GM21825 (cell line): ENCODE data around the gene ASIC4.
A peak's percentile ranks its signal among the peaks of the same experiment; 100 is the strongest.

Source experiments
- ATAC-seq: cut with Tn5 transposase; IDR thresholded peaks from one replicate; pipeline ENCODE4 v1.9.1; 2021; ENCODE audit warnings: mild to moderate bottlenecking, moderate library complexity; ENCODE audit not compliant: unreplicated experiment

Gene ASIC4

DNA sequence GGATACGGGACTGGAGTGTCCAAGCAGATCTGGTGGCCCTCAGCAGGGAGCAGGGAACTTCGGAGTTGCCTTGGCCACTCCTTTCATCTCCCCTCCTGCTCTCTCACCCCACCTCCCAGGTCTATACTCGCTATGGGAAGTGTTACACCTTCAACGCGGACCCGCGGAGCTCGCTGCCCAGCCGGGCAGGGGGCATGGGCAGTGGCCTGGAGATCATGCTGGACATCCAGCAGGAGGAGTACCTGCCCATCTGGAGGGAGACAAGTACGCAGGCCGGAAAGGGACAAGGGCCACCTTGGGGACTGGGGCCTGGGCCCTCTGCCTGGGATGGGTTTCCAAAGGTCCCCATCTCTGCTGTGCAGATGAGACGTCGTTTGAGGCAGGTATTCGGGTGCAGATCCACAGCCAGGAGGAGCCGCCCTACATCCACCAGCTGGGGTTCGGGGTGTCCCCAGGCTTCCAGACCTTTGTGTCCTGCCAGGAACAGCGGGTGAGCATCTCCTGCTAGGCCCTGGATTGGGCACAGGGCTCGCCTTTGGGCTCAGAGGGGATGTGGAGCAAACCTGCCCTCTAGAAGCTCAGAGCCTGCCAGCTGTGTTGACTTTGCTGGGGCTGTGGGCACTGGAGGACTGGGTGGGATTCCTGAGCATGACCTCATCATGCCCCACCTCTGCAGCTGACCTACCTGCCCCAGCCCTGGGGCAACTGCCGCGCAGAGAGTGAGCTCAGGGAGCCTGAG, 17.5 kb downstream of the ASIC4 start:
- ATAC-seq = no peak

DNA sequence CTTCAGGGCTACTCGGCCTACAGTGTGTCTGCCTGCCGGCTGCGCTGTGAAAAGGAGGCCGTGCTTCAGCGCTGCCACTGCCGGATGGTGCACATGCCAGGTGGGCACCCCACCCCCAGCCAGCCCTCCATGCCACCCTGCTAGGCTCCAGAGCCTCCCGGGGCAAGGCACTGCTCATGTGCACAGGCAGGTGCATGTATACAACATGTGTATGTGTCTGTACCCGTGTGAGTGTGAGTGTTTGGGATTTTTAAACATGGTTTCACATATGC, 18.0 kb downstream of the ASIC4 start:
- ATAC-seq = no peak

DNA sequence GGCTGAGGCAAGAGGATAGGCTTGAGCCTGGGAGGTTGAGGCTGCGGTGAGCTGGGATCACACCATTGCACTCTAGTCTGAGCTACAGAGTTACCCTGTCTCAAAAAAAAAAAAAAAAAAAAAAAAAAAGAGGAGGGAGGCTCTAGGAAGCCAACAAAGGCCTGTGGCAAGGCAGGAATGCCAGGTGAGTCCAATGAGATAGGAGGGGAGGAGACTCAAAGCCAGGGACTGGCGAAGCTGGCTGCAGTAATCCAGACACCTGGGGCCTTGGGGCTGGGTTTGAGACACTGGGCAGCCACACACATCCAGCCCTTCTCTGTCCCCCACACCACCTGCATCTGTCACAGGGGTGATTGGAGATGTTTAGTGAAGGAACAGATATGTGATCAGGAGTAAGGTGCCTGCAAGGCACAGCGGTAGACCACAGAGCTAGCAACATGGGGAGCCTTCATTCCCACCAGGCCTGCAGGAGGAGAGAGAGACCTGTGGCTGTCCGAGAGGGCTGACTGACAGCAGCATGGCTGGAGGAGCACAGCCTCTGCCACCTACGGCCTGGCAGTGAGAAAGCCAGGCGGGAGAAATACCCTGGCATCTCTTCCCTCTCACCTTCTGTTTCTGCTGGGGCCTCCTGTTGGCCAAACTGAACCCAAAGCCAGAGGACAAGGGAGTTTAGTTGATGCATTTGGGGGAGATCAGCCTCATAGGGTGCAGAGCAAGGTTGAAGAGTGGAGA, 19.8 kb downstream of the ASIC4 start:
- ATAC-seq = no peak

DNA sequence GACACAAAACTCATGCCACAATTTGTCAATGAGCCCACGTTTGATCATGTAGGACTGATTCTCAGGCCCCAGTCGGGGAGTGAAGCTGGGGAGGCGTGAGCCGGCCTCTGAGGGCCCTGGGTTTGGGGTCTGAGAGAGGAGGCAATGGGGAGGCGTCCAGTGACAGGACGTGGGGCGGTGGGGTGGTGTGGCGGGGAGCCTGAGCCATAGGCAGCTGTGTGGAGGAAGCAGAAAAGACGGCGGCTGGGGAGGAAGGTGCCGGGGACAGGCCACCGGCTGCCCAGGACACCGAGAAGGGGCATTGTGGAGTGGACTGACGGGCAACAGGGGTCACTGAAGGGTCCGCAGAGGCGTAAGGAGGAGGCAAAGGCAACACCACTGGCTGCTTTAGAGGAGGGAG, 22.1 kb downstream of the ASIC4 start:
- ATAC-seq = no peak

DNA sequence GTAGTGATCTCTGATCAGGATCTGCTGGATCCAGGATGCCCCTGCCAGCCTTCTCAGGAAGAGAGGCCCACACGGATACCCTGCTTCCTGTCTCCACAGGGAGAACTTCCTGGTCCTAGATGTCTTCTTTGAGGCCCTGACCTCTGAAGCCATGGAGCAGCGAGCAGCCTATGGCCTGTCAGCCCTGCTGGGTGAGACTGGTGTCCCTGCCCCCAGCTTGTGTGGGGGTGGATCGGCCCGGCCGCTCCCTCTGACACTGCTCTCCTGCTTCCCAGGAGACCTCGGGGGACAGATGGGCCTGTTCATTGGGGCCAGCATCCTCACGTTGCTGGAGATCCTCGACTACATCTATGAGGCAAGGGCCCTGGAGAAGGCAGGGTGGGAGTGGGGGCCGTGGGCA, 22.7 kb downstream of the ASIC4 start:
- no peak for ATAC-seq

DNA sequence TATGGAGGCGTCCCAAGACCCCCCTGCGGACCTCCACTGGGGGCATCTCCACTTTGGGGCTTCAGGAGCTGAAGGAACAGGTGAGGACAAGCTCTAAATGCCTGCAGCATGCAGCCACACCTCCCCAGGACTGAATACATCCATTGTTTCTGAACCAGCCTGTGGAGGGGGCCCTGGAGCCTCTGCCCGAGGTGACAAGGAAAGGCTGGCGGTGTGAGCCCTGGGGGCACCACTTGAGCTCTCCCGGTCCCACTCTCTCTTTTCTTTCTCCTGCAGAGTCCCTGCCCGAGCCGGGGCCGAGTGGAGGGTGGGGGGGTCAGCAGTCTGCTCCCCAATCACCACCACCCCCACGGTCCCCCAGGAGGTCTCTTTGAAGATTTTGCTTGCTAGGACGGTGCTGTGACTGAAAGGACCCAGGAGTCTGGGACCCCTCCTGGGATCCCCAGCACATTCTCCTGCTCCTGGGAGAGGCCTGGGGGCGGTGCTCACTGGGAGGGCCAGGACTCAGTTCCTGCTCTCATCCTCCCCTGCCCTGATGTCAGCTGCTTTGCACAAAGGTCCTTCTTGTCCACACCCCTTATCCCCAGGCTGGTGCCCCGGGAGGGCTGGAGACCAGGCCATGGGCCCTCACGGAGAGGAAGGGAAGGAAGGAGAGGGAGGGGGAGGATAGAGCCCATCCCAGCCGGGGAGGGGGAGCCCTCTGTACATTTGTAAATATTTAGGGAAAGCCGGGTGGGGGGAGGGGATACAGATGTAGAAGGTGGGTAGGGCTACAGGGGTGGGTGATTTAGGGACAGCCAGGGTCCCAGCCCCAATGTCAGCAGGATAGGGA, 23.6 kb downstream of the ASIC4 start:
- no peak for ATAC-seq

DNA sequence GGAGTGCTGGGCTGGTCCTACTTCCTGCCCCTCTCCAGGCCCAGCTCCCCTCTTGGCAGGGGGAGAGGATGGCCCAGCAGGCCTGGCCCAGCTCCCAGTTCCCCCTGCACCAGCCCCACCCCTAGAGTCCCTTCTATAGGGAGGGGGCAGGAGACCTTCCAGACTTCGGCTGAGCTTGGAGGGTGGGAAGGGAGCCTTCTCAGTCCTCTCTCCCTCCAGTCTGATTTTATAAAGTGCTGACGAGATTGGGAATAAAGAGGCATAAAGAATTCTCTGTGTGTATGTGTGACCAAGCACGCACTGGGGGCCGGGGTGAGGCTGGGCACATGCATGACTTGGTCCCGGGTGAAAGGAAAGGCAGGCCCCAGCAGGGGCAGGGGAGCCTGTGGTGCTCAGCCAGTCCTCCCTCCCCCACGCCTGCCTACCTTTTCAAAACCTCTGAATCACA, 24.2 kb downstream of the ASIC4 start:
- ATAC-seq = no peak

DNA sequence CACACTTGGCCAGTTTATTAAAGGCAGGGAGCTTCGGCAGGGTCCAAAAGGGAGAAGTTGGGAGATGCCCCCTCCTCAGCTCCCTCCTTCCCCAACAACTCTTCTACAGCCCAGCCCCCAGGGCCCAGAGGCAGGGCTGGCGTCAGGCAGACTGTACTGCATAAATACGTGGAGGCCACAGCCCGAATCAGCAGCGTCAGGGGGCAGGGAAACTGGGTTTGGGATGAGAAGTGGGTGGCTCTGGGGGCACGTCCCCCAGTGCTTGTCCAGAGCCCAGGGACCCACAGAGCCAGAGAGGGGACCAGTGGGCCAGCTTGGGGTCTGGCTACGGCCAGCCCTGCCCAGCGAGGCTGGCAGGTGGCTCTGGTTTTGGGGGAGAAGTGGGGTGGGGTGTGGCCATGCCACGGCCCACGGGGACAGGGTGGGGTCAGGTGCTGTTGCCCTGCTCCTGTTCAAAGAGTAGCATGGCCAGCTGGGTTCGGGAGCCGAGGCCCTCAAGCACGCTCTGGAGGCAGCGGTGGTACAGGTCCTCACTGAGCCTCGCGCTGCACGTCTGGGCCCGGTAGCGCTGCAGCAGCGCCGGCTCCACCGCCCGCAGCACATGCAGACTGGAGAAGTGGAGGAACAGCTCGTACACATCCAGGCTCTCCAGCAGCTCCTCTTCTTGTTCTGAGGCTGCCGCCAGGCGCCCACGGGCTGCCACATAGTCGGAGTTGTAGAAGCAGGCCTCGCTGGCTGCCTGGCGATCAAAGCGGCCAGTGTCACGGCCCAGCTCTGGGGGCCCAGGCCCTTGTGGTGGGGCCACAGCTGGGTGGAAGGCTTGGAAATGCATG, 24.9 kb downstream of the ASIC4 start:
- ATAC-seq = no peak

DNA sequence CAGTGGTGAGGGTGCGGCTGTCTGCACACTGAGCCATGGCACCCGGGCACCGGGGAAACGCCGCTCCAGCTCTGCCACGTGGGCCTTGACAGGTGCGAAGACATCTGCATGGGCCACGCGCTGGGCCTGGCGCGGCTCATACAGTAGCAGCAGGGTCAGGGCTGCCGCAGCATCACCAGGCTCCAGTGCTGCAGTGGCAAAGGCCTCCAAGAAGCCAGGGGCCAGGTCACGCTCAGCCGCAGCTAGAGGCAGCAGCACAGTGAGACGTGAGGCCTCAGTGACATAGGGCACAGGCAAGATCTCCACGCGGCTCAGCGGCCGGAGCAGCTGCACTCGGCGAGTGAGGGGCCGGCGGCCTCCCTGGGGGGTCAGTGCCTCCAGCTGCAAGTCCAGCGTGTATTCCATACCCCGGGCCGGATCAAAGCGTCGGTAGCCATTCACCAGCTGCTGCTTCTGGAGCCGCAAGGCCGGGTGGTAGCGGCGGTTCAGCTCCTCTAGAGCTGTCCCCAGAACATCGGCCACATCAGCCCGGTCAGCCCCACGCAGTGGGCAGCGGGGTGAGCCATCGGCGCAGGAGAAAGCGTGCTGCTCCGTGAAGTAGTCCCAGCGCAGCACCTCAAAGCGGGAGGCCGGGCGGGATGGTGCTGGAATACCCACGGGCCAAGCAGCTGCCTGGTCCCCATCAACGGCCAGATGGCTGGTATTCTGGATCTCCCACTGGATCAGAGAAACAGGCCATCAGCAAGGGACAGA, 25.8 kb downstream of the ASIC4 start:
- ATAC-seq = no peak

DNA sequence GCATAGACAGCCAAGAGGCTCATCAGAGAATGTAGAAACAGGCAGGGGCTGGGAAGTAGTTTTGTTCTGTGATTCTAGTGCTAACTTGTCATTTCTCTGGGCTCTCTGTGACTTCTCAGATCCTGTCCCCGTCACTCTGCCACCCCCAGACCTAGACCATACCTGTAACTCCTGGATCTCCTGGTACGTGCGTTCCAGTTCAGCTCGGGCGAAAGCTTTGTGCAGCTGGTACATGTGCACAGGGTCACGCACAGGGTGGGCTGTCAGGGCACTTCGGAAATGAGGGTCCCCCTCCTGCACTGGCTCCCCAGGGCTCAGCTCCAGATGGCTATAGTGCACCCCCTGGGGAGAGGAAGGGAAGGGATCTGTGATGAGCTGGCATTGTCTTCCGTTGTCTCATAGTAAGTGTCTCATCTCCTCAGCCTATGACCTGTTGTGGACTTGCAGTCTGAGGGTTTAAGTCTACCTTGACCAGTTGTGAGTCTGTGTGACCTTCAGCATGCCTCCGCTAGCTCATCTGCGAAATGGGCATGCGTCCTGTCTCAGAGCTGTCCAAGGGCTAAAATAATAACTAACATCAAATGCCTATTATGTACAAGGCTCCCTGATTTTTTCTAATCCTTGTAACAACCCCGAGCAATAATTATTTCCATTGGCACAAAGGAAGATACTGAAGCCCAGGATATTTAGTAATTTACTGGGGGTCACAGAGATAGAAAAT, 26.7 kb downstream of the ASIC4 start:
- ATAC-seq = no peak

DNA sequence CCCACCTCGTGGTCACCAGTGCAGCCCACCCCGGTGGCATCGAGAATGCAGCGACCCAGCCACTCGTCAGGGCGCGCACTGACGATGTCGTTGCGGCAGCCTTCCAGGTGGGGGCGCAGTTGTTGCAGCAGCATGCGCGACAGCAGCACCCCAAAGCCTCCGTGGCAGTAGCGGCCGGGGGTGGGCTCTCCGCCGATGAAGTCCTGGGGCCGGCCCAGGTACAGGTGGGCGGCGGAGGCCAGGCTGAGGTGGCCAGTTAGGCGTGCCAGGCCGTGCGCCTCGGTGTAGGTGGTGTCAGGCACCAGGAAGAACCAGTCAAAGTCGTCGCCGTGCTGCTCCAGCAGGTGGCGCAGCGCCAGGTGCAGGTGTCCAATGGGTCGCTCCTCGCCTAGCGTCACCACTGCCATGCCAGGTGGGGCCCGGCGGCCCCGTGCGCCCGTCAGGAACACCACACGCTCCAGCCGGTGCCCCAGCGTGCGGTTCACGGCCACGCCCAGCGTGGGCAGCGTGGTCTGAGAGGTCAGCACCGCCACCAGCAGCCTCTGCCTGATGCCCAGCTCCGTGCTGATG, 27.4 kb downstream of the ASIC4 start:
- ATAC-seq = peak; percentile 44

DNA sequence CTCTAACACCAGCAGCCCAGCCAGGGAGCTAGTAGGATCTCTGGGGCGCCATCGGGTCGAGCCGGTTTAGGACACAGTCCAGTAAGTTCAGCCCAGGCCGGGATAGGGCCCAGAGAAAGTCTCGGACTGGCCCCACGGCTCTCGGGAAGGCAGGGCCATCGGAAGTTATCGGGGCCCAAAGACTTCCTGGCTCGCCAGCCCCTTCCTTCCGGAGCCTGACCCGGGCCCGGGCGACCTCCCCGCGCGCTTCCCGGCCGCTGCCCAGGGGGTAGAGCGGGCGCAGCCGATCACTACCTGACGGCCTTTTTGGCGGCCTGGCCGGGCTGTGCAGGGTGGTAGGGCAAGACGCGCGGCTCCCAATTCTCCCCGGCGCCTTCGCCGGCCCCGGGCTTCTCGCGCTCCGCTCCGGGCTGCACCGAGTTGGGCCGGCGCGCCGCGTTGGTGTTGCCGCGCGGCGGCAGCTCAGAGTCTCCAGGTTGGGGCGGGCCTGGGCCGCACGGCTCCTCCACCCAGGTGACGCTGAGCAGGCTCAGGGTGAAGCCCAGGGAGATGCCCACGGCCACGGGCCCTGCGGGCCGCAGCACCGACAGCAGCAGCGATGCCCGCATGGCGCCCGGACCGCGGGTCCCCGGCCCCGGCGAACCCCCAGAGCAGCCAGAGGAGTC, 28.8 kb downstream of the ASIC4 start:
- peak; percentile 29 for ATAC-seq

DNA sequence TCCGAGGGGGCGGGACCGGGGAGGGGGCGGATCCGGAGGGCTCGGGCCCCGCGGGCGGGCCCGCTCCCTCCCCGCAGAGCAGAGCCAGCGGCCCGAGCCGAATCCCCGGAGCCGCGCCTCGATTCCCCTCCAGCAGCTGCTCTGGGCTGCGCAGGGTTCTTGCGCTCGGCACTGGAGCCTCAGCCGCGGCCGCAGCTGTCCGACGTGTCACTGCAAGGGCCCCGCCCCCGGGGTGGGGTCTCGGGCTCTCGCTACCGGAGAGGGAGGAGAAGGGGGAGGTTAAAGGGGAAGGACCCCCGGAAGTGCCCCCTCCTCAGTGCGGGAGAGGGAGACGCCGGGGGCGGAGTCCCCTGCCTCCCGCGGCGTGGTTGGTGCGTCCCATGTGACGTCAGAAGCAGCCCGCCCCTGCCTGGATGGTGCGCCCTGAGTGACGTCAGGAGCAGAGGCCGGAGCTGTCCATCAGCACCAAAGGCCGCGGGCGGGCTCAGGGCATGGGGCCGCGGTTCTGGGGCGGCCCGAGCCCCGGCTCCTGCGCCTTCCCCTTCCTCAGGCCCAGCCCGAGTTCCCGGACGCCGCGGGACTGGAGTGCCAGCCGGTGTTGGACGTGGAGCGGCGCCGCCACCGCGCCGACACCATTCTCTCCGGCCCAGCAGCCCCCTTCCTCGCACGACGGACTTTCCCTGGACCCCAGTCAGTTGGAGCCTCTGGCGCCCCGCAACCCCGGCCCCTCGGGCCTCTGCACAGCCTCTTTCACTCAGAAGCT, 29.5 kb downstream of the ASIC4 start, which contains the start of the genes CHPF and TMEM198:
Gene CHPF (minus strand): TSS at position 214 of the 763 bp plus-strand sequence. CDS start 271 bp downstream, outside the sequence.
Gene TMEM198 (plus strand): TSS at position 433 of the 763 bp plus-strand sequence. CDS start 700 bp downstream, outside the sequence.
- peak; percentile 75 for ATAC-seq

DNA sequence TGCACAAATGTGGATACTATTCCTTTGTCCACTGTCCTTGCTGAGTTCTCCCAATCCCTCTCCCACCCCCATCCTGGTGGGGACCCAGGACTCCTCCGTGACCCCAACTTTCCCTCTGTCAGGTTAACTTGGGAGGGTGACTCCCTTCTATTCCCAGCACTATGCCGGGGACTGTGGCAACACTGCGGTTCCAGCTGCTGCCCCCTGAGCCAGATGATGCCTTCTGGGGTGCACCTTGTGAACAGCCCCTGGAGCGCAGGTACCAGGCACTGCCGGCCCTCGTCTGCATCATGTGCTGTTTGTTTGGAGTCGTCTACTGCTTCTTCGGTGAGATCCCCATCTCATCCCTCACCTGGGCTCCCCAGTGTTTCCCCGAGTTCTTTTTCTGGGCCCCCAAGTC, 30.3 kb downstream of the ASIC4 start:
- no peak for ATAC-seq

DNA sequence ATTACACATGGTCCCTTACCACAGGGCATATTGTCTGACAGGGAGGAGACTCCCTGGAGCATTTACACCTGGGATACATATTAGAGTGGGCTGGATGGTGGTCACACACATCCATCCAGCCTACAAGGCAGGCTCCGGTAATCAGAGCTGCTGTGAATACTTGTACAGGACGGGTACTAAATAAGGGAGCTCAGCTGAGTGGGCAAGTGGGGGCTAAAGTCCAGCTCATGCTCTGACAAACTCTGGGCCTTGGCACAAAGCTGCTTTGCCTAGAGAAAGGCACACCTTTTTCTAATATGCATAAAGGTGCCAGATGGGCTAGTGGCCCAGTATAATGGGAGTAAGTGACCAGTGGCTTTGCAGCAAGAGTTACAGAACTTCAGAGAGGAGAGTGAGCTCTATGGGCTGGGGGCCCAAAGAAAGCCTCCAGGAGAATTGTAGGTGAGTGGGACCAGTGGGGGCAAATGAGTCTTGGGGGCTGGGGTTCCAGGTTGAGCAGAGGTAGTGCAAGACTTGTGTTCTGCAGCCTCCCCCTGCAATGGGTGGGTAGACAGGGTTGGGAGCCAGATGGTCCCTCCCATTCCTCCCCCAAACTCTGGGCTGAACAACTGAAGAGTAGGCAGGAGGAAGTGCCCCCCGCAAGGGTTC, 31.1 kb downstream of the ASIC4 start:
- ATAC-seq = no peak

DNA sequence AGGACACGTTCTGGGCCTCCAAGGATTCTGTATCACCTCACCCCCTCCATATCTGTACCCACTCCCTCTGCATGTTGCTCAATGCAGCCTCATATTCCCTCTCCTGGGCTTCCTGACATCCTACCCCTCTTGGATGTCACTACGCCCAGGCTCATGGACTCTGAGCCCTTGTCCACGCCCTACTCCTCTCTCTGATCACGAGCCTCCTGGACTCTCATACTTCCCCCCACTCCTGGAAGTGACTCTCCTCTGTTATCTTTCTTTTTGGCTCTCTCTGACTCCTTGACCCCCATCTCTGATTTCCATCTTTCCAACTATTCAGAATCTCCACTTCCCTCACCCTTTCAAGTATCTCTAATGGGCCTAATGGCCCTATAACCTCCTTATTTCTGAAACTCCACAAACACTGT, 31.7 kb downstream of the ASIC4 start:
- ATAC-seq = no peak

DNA sequence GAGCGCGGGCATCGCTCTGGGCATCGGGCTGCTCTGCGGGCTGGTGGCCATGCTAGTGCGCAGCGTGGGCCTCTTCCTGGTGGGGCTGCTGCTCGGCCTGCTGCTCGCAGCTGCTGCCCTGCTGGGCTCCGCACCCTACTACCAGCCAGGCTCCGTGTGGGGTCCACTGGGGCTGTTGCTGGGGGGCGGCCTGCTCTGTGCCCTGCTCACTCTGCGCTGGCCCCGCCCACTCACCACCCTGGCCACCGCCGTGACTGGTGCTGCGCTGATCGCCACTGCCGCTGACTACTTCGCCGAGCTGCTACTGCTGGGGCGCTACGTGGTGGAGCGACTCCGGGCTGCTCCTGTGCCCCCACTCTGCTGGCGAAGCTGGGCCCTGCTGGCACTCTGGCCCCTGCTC, 33.3 kb downstream of the ASIC4 start:
- ATAC-seq = no peak
